K562 (cell line): Measurements from ENCODE around the gene ABCA1. TPM values are rescaled to one million over a fixed set of nuclear protein-coding genes. Genes with fewer than 3 reads are reported as not detected.

Source experiments
- ATAC-seq: fragments of 200-7000 bp; cut with Tn5 transposase; 3 replicates; pipeline ENCODE4 v1.9.1; 2020; ENCODE audit warnings: moderate library complexity
- BruUV-seq: library from RNA; stranded (reverse); fragments of 400-500 nt; replicated peaks from 2 replicates; lab custom pipeline; 2021; lab: Mats Ljungman, UMichigan
- CTCF ChIA-PET: fragments of 300-600 bp; formaldehyde crosslinking; extraction: SDS; loops from one replicate; lab custom pipeline; 2021; ENCODE audit warnings: low intra/inter-chr PET ratio; lab: Yijun Ruan, JAX
- POLR2A ChIA-PET: fragments of 300-600, 350-650 bp; sonication (Branson Sonifier 250); formaldehyde crosslinking; extraction: SDS; loops from one replicate; lab custom pipeline; 2021; ENCODE audit warnings: antibody characterized with exemption, inconsistent platforms; lab: Yijun Ruan, JAX
- DNase-seq, 4 experiments: peaks; one replicate each; pipeline versions ENCODE4 v3.0.0 to v3.0.0-alpha.2; 2011 to 2018; ENCODE audit warnings: low spot score in 3 of 4, mixed read lengths in 3 of 4; ENCODE audit errors: extremely low read depth in 1 of 4
- FAIRE-seq: peaks from 2 replicates; lab custom pipeline; 2011; peaks lifted over from hg19 to GRCh38; lab: Jason Lieb, UNC
- H2AFZ ChIP-seq: 2 replicates; pipeline ENCODE4 v1.6.0; 2011; ENCODE audit warnings: low read depth, low read length, control low read depth, inconsistent platforms
- H3K27ac ChIP-seq: fragments of 200-600 bp; 3 replicates; pipeline ENCODE4 v1.8.0; 2011; ENCODE audit warnings: low read depth, mild to moderate bottlenecking, control low read depth, inconsistent platforms, low read length, moderate library complexity, mixed read lengths; ENCODE audit errors: extremely low read depth
- H3K27me3 ChIP-seq, 2 experiments: fragments of 300-600 bp in 1 of 2; 2 replicates in 1 of 2; 3 replicates in 1 of 2; pipeline versions ENCODE4 v1.6.0 to v1.8.0; 2011; ENCODE audit warnings: inconsistent platforms in 2 of 2, low read length in 2 of 2, mild to moderate bottlenecking in 1 of 2, mixed read lengths in 1 of 2, moderate library complexity in 1 of 2; ENCODE audit not compliant: control insufficient read depth in 2 of 2, insufficient read depth in 2 of 2
- H3K36me3 ChIP-seq: fragments of 300-600 bp; 3 replicates; pipeline ENCODE4 v1.8.0; 2011; ENCODE audit warnings: mild to moderate bottlenecking, low read length, inconsistent platforms; ENCODE audit not compliant: control insufficient read depth, insufficient read depth
- H3K4me1 ChIP-seq, 2 experiments: fragments of 200-600 bp in 1 of 2; replicated peaks in 1 of 2; 2 replicates in 1 of 2; 3 replicates in 1 of 2; pipeline versions ENCODE4 v1.5.1 to v1.8.0; 2011; ENCODE audit warnings: inconsistent platforms in 2 of 2, low read length in 2 of 2, mild to moderate bottlenecking in 1 of 2, mixed read lengths in 1 of 2, moderate library complexity in 1 of 2; ENCODE audit not compliant: control insufficient read depth in 2 of 2, insufficient read depth in 2 of 2
- H3K4me2 ChIP-seq: 2 replicates; pipeline ENCODE4 v1.6.1; 2011; ENCODE audit warnings: low read length, control low read depth, inconsistent platforms, mixed read lengths; ENCODE audit not compliant: insufficient read depth
- H3K4me3 ChIP-seq: fragments of 200-600 bp; sonication (generic), shearing (Covaris generic); 2 replicates; pipeline ENCODE4 v1.5.1; 2016; ENCODE audit warnings: control low read depth, inconsistent platforms
- H3K79me2 ChIP-seq: fragments of 200-600 bp; 3 replicates; pipeline ENCODE4 v1.8.0; 2011; ENCODE audit warnings: low read length, inconsistent platforms; ENCODE audit not compliant: control insufficient read depth, insufficient read depth
- H3K9ac ChIP-seq, 2 experiments: 2 replicates each; pipeline versions ENCODE4 v1.6.0 to v1.6.1; 2011; ENCODE audit warnings: low read depth in 2 of 2, low read length in 2 of 2, control low read depth in 1 of 2, inconsistent platforms in 1 of 2, mild to moderate bottlenecking in 1 of 2, mixed read lengths in 1 of 2; ENCODE audit not compliant: insufficient read depth in 1 of 2
- H3K9me1 ChIP-seq: one replicate; pipeline ENCODE4 v1.6.0; 2011; ENCODE audit warnings: inconsistent platforms, mild to moderate bottlenecking, low read length, moderate library complexity; ENCODE audit not compliant: control insufficient read depth, insufficient read depth
- H3K9me3 ChIP-seq: replicated peaks from 2 replicates; pipeline ENCODE4 v1.5.1; 2011; ENCODE audit warnings: low read depth, low read length, inconsistent platforms; ENCODE audit not compliant: control insufficient read depth, insufficient read depth
- H4K20me1 ChIP-seq: replicated peaks from 2 replicates; pipeline ENCODE4 v1.6.1; 2011; ENCODE audit warnings: low read length, inconsistent platforms, mixed read lengths; ENCODE audit not compliant: control insufficient read depth, insufficient read depth
- ARID3A ChIP-seq: IDR thresholded peaks from 2 replicates; pipeline ENCODE4 v1.6.1; 2012; ENCODE audit warnings: low read depth, low read length, improper control_type of control experiment, borderline replicate concordance
- ATF3 ChIP-seq, 2 experiments: fragments of 450-650 bp in 1 of 2; sonication (generic) in 1 of 2; formaldehyde crosslinking in 1 of 2; IDR thresholded peaks in 1 of 2; conservative IDR thresholded peaks in 1 of 2; 2 replicates each; pipeline versions ENCODE4 v1.6.1 to v1.8.1; 2016 to 2023; ENCODE audit warnings: mild to moderate bottlenecking in 2 of 2, moderate library complexity in 2 of 2, inconsistent platforms in 1 of 2, missing genetic modification reagents in 1 of 2
- ETV6 ChIP-seq, 3 experiments: fragments of 150-350 bp in 1 of 3; sonication (generic) in 1 of 3; formaldehyde crosslinking in 1 of 3; IDR thresholded peaks; 2 replicates each; pipeline versions ENCODE4 v1.6.1 to v1.8.0; 2014 to 2022; ENCODE audit warnings: borderline replicate concordance in 2 of 3, low read depth in 2 of 3, antibody characterized with exemption in 1 of 3, low read length in 1 of 3, mild to moderate bottlenecking in 1 of 3, missing genetic modification reagents in 1 of 3
- MAFG ChIP-seq: fragments of 450-650 bp; conservative IDR thresholded peaks from 2 replicates; pipeline ENCODE4 v1.6.1; 2016; ENCODE audit warnings: missing genetic modification characterization, missing compliant biosample characterization
- PKNOX1 ChIP-seq: fragments of 450-650 bp; IDR thresholded peaks from 2 replicates; pipeline ENCODE4 v1.6.1; 2016
- SFPQ ChIP-seq: fragments of 200-400 bp; formaldehyde crosslinking; IDR thresholded peaks from 2 replicates; pipeline ENCODE4 v1.6.1; 2017; ENCODE audit warnings: mild to moderate bottlenecking, low read depth, low read length, moderate library complexity
- ZBTB12 ChIP-seq: fragments of 250-450 bp; sonication (Bioruptor Pico); IDR thresholded peaks from 2 replicates; pipeline ENCODE4 v1.4.0; 2020
- ZNF140 ChIP-seq: fragments of 250-450 bp; sonication (Bioruptor Pico); IDR thresholded peaks from 2 replicates; pipeline ENCODE4 v1.8.0; 2021; ENCODE audit warnings: moderate library complexity, mild to moderate bottlenecking, inconsistent platforms
- ZNF23 ChIP-seq: fragments of 250-450 bp; sonication (Bioruptor Pico); IDR thresholded peaks from 2 replicates; pipeline ENCODE4 v1.4.0; 2020; ENCODE audit warnings: mild to moderate bottlenecking
- ZNF561 ChIP-seq: fragments of 450-650 bp; formaldehyde crosslinking; conservative IDR thresholded peaks from 2 replicates; pipeline ENCODE4 v1.4.0; 2020; ENCODE audit warnings: mild to moderate bottlenecking, moderate library complexity
- ZNF644 ChIP-seq: fragments of 200-800 bp; sonication (Bioruptor generic); IDR thresholded peaks from 2 replicates; pipeline ENCODE4 v1.6.1; 2016; ENCODE audit warnings: low read depth, missing genetic modification characterization, missing compliant biosample characterization
- WGBS: fragments of 100-300 bp; shearing (Covaris generic); methylation state at CpG from one replicate; pipeline ENCODE4 v1.1.6; 2016; ENCODE audit warnings: low coverage, mixed read lengths; ENCODE audit not compliant: insufficient coverage; ENCODE audit errors: missing lambda C conversion rate; 5-methylcytosine and 5-hydroxymethylcytosine counted together
- in situ Hi-C: fragments of 300-500 bp; cut with MboI; formaldehyde crosslinking; loops from 4 replicates; pipeline ENCODE4 v1.15.0; 2018; ENCODE audit warnings: inconsistent platforms, mixed read lengths
- intact Hi-C: fragments of 100-400 bp; cut with micrococcal nuclease; formaldehyde crosslinking; loops from 2 replicates; pipeline ENCODE4 v1.14.2; 2022
- polyA plus RNA-seq, 8 experiments: library from polyadenylated mRNA; depleted of rRNA in 4 of 8; stranded (reverse) in 5 of 8; unstranded in 3 of 8; fragments of >200 nt; fragmentation: Nextera tagmentation in 2 of 8; fragmentation: Illumina TruSeq in 1 of 8; extraction: Ambion mirVana in 2 of 8; extraction: Trizol in 1 of 8; gene quantifications; 2 replicates each; pipeline versions ENCODE4 v1.2.1 to v1.2.3, GENCODE V29; 2011 to 2014; ENCODE audit warnings: inconsistent platforms in 1 of 8, missing spikeins in 1 of 8
- total RNA-seq, 7 experiments: library from RNA; depleted of rRNA in 6 of 7; stranded (reverse); fragments of >200 nt in 6 of 7; fragmentation: Illumina TruSeq in 2 of 7; extraction: Trizol in 2 of 7; gene quantifications; 2 replicates each; pipeline versions ENCODE4 v1.2.1 to v1.2.3, GENCODE V29; 2011 to 2021; ENCODE audit warnings: low replicate concordance in 1 of 7

Gene ABCA1
- total and polyA plus RNA-seq, 9 of the 15 experiments (the other 6 are each of a cell fraction or from before 2014, with no cell fraction given), result under 0.01 to 0.18 (median 0.02) TPM; not detected in 5

- H4K20me1 ChIP-seq, result no peaks in the 10 kb centered on the region
- in situ Hi-C loops, result no loop called here
- intact Hi-C loops, result no loop called here
- ChIA-PET CTCF (no interaction called here), POLR2A (interaction anchor here (0.6 kb wide), 1 partner anchor 9 kb away, joined by 5 read pairs; no protein-coding TSS in a partner anchor)
- no TSS peak for BruUV-seq
- H3K9ac ChIP-seq, result no peak overlapping the region
- no peaks in the 10 kb centered on the region for H3K9me1 ChIP-seq
- no peaks in the 10 kb centered on the region for H3K9me3 ChIP-seq
- no peak for FAIRE-seq
- H3K27me3 ChIP-seq, result peaks cover 13 to 28% of the 10 kb centered on the region in 2 experiments; a peak in 4 of 5 replicates
- no peak for DNase-seq
- under 1% methylated on average over 12 of the region's 12 CpGs for WGBS
- no peaks in the 10 kb centered on the region for H3K4me1 ChIP-seq
- H3K36me3 ChIP-seq, result no peaks in the 10 kb centered on the region
- no peak overlapping the region for H3K4me2 ChIP-seq
- no peak overlapping the region for H2AFZ ChIP-seq
- H3K4me3 ChIP-seq, result no peak overlapping the region
- no peaks in the 10 kb centered on the region for H3K79me2 ChIP-seq
- H3K27ac ChIP-seq, result no peak overlapping the region
- ATAC-seq, result no peak
- TF ChIP-seq ATF3 (IDR thresholded peaks at IDR 0.05) (no peak), ATF3 (CRISPR knock-in tag; conservative IDR thresholded peaks at IDR 0.05) (no peak), ZNF140 (no peak), PKNOX1 (no peak), ZBTB12 (CRISPR knock-in tag) (no peak), ARID3A (no peak), ZNF644 (tag) (no peak), ZNF561 (CRISPR knock-in tag) (no peak), SFPQ (no peak), ZNF23 (no peak), MAFG (tag) (no peak), ETV6 (IDR thresholded peaks at IDR 0.05; ENCODE audit: borderline replicate concordance in 1 of 2, low read depth in 2 of 2, low read length in 1 of 2) (no peak), ETV6 (CRISPR knock-in tag; IDR thresholded peaks at IDR 0.05; ENCODE audit: borderline replicate concordance) (no peak)
These were observed 117.3 kb downstream of the ABCA1 start for GRCh38 chr9:104810421-104811339.
